K562 (cell line): ENCODE data around the gene CD3D. TPM values are rescaled to one million over a fixed set of nuclear protein-coding genes. Genes with fewer than 3 reads are reported as not detected.

Source experiments
- EZH2 ChIP-seq: IDR thresholded peaks from 2 replicates; pipeline ENCODE4 v1.6.1; 2012; ENCODE audit warnings: low read depth, mild to moderate bottlenecking, inconsistent platforms, low read length, borderline replicate concordance
- FIP1L1 ChIP-seq: fragments of 200-400 bp; formaldehyde crosslinking; IDR thresholded peaks from 2 replicates; pipeline ENCODE4 v1.6.1; 2018; ENCODE audit warnings: mild to moderate bottlenecking, low read depth, low read length; ENCODE audit not compliant: poor library complexity, severe bottlenecking
- GATAD2A ChIP-seq: fragments of 450-650 bp; IDR thresholded peaks from 2 replicates; pipeline ENCODE4 v1.6.1; 2017
- HOXB6 ChIP-seq: fragments of 250-450 bp; sonication (Bioruptor Pico); IDR thresholded peaks from 2 replicates; pipeline ENCODE4 v1.5.1; 2022; ENCODE audit warnings: mild to moderate bottlenecking, borderline replicate concordance
- TEAD4 ChIP-seq, 2 experiments: sonication (generic) in 1 of 2; formaldehyde crosslinking in 1 of 2; IDR thresholded peaks; 2 replicates each; pipeline versions ENCODE4 v1.6.1 to v1.8.0; 2012 to 2022; ENCODE audit warnings: borderline replicate concordance in 1 of 2, inconsistent platforms in 1 of 2, low read length in 1 of 2, mild to moderate bottlenecking in 1 of 2, missing genetic modification reagents in 1 of 2
- ZNF76 ChIP-seq: fragments of 250-450 bp; sonication (Bioruptor Pico); IDR thresholded peaks from 2 replicates; pipeline ENCODE4 v1.4.0; 2020; ENCODE audit warnings: mild to moderate bottlenecking, moderate library complexity, borderline replicate concordance
- ZNF766 ChIP-seq: fragments of 200-800 bp; sonication (Bioruptor generic); conservative IDR thresholded peaks from 2 replicates; pipeline ENCODE4 v1.6.1; 2016; ENCODE audit warnings: missing genetic modification characterization, missing compliant biosample characterization
- polyA plus RNA-seq, 8 experiments: library from polyadenylated mRNA; depleted of rRNA in 4 of 8; stranded (reverse) in 5 of 8; unstranded in 3 of 8; fragments of >200 nt; fragmentation: Nextera tagmentation in 2 of 8; fragmentation: Illumina TruSeq in 1 of 8; extraction: Ambion mirVana in 2 of 8; extraction: Trizol in 1 of 8; gene quantifications; 2 replicates each; pipeline versions ENCODE4 v1.2.1 to v1.2.3, GENCODE V29; 2011 to 2014; ENCODE audit warnings: inconsistent platforms in 1 of 8, missing spikeins in 1 of 8
- total RNA-seq, 7 experiments: library from RNA; depleted of rRNA in 6 of 7; stranded (reverse); fragments of >200 nt in 6 of 7; fragmentation: Illumina TruSeq in 2 of 7; extraction: Trizol in 2 of 7; gene quantifications; 2 replicates each; pipeline versions ENCODE4 v1.2.1 to v1.2.3, GENCODE V29; 2011 to 2021; ENCODE audit warnings: low replicate concordance in 1 of 7
- TF ChIP-seq, protein P1 (sequence below): fragments of 150-350 bp; IDR thresholded peaks from 2 replicates; pipeline ENCODE4 v1.6.1; 2014; ENCODE audit warnings: low read depth, mild to moderate bottlenecking, low read length, borderline replicate concordance
- TF ChIP-seq, protein P2 (sequence below): fragments of 250-450 bp; sonication (Bioruptor Pico); IDR thresholded peaks from 2 replicates; pipeline ENCODE4 v1.8.0; 2022; ENCODE audit warnings: moderate library complexity, mild to moderate bottlenecking, inconsistent platforms
- TF ChIP-seq, protein P3 (sequence below): sonication (generic); formaldehyde crosslinking; IDR thresholded peaks from 2 replicates; pipeline ENCODE4 v1.8.1; 2023; ENCODE audit warnings: missing genetic modification reagents, mild to moderate bottlenecking, borderline replicate concordance
- TF ChIP-seq, protein P4 (sequence below): sonication (generic); formaldehyde crosslinking; IDR thresholded peaks from 2 replicates; pipeline ENCODE4 v1.8.0; 2022; ENCODE audit warnings: mild to moderate bottlenecking, missing genetic modification reagents

CD3D gene
- total and polyA plus RNA-seq, 9 of the 15 experiments (the other 6 are each of a cell fraction or from before 2014, with no cell fraction given) = 36.2 to 238 (median 67.1) TPM

DNA sequence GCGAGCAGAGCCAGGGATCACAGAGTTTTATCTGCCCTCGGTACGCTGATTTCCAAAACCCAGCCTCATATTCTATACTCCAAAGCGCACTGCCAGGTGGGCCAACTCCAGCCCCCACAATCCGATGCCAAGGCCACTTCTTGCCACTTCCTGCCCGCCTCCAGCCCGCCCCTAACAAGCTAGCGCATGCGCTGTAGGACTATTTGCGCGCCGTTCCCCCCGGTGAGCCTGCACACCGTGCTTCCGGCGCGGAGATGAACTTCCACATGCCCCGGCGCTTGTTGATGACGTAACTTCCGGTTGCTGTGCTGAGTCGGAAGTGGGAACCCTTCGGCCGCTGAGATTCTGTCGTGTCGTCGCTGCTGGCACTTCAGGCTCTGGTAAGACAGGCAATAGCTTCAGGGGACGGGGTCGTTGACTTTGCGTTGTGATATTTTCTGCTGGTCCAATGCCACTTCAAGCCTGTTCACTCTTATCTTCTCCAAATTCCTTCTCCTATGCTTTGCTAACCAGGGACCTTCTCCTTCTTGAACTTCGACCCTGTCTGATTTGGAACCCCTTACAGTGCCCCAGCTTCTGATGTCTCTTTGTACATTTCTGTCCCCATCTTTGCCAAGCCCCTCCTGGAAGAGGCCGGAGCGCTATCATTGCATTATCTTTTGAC, 16.9 kb upstream of the CD3D start, which contains the start of gene UBE4A (continued):
- TF ChIP-seq, protein P1, sequence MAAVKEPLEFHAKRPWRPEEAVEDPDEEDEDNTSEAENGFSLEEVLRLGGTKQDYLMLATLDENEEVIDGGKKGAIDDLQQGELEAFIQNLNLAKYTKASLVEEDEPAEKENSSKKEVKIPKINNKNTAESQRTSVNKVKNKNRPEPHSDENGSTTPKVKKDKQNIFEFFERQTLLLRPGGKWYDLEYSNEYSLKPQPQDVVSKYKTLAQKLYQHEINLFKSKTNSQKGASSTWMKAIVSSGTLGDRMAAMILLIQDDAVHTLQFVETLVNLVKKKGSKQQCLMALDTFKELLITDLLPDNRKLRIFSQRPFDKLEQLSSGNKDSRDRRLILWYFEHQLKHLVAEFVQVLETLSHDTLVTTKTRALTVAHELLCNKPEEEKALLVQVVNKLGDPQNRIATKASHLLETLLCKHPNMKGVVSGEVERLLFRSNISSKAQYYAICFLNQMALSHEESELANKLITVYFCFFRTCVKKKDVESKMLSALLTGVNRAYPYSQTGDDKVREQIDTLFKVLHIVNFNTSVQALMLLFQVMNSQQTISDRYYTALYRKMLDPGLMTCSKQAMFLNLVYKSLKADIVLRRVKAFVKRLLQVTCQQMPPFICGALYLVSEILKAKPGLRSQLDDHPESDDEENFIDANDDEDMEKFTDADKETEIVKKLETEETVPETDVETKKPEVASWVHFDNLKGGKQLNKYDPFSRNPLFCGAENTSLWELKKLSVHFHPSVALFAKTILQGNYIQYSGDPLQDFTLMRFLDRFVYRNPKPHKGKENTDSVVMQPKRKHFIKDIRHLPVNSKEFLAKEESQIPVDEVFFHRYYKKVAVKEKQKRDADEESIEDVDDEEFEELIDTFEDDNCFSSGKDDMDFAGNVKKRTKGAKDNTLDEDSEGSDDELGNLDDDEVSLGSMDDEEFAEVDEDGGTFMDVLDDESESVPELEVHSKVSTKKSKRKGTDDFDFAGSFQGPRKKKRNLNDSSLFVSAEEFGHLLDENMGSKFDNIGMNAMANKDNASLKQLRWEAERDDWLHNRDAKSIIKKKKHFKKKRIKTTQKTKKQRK = no peak
- peak; percentile 45; the same call in 1 of the 2 replicates for TF ChIP-seq ZNF766 (CRISPR knock-in tag)
- TF ChIP-seq HOXB6 = no peak
- no peak for TF ChIP-seq ZNF76 (CRISPR knock-in tag)
- TF ChIP-seq, protein P2, sequence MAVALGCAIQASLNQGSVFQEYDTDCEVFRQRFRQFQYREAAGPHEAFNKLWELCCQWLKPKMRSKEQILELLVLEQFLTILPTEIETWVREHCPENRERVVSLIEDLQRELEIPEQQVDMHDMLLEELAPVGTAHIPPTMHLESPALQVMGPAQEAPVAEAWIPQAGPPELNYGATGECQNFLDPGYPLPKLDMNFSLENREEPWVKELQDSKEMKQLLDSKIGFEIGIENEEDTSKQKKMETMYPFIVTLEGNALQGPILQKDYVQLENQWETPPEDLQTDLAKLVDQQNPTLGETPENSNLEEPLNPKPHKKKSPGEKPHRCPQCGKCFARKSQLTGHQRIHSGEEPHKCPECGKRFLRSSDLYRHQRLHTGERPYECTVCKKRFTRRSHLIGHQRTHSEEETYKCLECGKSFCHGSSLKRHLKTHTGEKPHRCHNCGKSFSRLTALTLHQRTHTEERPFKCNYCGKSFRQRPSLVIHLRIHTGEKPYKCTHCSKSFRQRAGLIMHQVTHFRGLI = no peak
- no peak for TF ChIP-seq FIP1L1
- no peak for TF ChIP-seq EZH2
- no peak for TF ChIP-seq GATAD2A
- peak; percentile 6; the same call in 1 of the 2 replicates for TF ChIP-seq TEAD4 (IDR thresholded peaks at IDR 0.05; ENCODE audit: low read length)
- TF ChIP-seq TEAD4 (CRISPR knock-in tag; IDR thresholded peaks at IDR 0.05; ENCODE audit: borderline replicate concordance) = no peak
- TF ChIP-seq, protein P3, sequence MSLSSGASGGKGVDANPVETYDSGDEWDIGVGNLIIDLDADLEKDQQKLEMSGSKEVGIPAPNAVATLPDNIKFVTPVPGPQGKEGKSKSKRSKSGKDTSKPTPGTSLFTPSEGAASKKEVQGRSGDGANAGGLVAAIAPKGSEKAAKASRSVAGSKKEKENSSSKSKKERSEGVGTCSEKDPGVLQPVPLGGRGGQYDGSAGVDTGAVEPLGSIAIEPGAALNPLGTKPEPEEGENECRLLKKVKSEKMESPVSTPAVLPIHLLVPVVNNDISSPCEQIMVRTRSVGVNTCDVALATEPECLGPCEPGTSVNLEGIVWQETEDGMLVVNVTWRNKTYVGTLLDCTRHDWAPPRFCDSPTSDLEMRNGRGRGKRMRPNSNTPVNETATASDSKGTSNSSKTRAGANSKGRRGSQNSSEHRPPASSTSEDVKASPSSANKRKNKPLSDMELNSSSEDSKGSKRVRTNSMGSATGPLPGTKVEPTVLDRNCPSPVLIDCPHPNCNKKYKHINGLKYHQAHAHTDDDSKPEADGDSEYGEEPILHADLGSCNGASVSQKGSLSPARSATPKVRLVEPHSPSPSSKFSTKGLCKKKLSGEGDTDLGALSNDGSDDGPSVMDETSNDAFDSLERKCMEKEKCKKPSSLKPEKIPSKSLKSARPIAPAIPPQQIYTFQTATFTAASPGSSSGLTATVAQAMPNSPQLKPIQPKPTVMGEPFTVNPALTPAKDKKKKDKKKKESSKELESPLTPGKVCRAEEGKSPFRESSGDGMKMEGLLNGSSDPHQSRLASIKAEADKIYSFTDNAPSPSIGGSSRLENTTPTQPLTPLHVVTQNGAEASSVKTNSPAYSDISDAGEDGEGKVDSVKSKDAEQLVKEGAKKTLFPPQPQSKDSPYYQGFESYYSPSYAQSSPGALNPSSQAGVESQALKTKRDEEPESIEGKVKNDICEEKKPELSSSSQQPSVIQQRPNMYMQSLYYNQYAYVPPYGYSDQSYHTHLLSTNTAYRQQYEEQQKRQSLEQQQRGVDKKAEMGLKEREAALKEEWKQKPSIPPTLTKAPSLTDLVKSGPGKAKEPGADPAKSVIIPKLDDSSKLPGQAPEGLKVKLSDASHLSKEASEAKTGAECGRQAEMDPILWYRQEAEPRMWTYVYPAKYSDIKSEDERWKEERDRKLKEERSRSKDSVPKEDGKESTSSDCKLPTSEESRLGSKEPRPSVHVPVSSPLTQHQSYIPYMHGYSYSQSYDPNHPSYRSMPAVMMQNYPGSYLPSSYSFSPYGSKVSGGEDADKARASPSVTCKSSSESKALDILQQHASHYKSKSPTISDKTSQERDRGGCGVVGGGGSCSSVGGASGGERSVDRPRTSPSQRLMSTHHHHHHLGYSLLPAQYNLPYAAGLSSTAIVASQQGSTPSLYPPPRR (CRISPR knock-in tag) = no peak
- TF ChIP-seq, protein P4, sequence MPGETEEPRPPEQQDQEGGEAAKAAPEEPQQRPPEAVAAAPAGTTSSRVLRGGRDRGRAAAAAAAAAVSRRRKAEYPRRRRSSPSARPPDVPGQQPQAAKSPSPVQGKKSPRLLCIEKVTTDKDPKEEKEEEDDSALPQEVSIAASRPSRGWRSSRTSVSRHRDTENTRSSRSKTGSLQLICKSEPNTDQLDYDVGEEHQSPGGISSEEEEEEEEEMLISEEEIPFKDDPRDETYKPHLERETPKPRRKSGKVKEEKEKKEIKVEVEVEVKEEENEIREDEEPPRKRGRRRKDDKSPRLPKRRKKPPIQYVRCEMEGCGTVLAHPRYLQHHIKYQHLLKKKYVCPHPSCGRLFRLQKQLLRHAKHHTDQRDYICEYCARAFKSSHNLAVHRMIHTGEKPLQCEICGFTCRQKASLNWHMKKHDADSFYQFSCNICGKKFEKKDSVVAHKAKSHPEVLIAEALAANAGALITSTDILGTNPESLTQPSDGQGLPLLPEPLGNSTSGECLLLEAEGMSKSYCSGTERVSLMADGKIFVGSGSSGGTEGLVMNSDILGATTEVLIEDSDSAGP (CRISPR knock-in tag) = no peak
